Stimulated activated CD8-positive, alpha-beta memory T cell treated with anti-CD3 and anti-CD28 coated beads, Interleukin-12 subunit alpha, Interleukin-12 subunit beta, amount 100 ng/mL, for 4 hours (primary cell): ENCODE measurements around the gene BCHE.

ENCODE experiments used
- DNase-seq: peaks from one replicate; pipeline ENCODE4 v3.0.0-alpha.2; 2020; ENCODE audit warnings: low read depth

Gene BCHE

GRCh38 chr3:165837058-165837525, at the start of gene BCHE:
Gene BCHE, minus strand, starts transcription at chr3:165837423. Its CDS starts 6,390 bp downstream, at chr3:165831033.
- DNase-seq: no peak

GRCh38 chr3:165885558-165886270, 48.5 kb upstream of the BCHE start:
- DNase-seq: no peak

- no peak for DNase-seq
Measured at GRCh38 chr3:165884518-165884917, 47.3 kb upstream of the BCHE start.

- no peak for DNase-seq
Measured at GRCh38 chr3:165883863-165884478, 46.7 kb upstream of the BCHE start.

GRCh38 chr3:165883117-165883516, 45.9 kb upstream of the BCHE start:
- no peak for DNase-seq

- DNase-seq: no peak
Measured at GRCh38 chr3:165875644-165876043, 38.4 kb upstream of the BCHE start.

- DNase-seq: no peak
Measured at GRCh38 chr3:165874663-165875489, 37.7 kb upstream of the BCHE start.

GRCh38 chr3:165868088-165868487, 30.9 kb upstream of the BCHE start:
- no peak for DNase-seq

GRCh38 chr3:165859061-165859460, 21.8 kb upstream of the BCHE start:
- DNase-seq: no peak

- no peak for DNase-seq
Measured at GRCh38 chr3:165855581-165855980, 18.4 kb upstream of the BCHE start.

- no peak for DNase-seq
Measured at GRCh38 chr3:165854696-165855095, 17.5 kb upstream of the BCHE start.

GRCh38 chr3:165852711-165853110, 15.5 kb upstream of the BCHE start:
- no peak for DNase-seq

- DNase-seq: no peak
Measured at GRCh38 chr3:165852191-165852590, 15.0 kb upstream of the BCHE start.

- no peak for DNase-seq
Measured at GRCh38 chr3:165846056-165846455, 8.8 kb upstream of the BCHE start.

GRCh38 chr3:165839296-165840076, 2.3 kb upstream of the BCHE start:
- no peak for DNase-seq

GRCh38 chr3:165837801-165838200, 578 bp upstream of the BCHE start:
- DNase-seq: no peak

GRCh38 chr3:165835431-165835830, 1.8 kb downstream of the BCHE start:
- DNase-seq: no peak

- no peak for DNase-seq
Measured at GRCh38 chr3:165830746-165831145, 6.5 kb downstream of the BCHE start.

GRCh38 chr3:165827883-165828282, 9.3 kb downstream of the BCHE start:
- DNase-seq: no peak

- no peak for DNase-seq
Measured at GRCh38 chr3:165827233-165827632, 10.0 kb downstream of the BCHE start.

GRCh38 chr3:165820671-165821123, 16.5 kb downstream of the BCHE start:
- no peak for DNase-seq

- no peak for DNase-seq
Measured at GRCh38 chr3:165817160-165817709, 20.0 kb downstream of the BCHE start.
